Superior temporal gyrus (tissue), 1 donor: ENCODE measurements around the gene CCL24.
"Not testable (repeated sequence)": the region's sequence is repeated elsewhere in the genome, so short reads cannot be mapped to it uniquely, and the experiment has no call there.

Source experiments
- DNase-seq: peaks from one replicate; pipeline ENCODE4 v3.0.0-alpha.2; 2016; ENCODE audit errors: extremely low spot score

Gene CCL24, protein sequence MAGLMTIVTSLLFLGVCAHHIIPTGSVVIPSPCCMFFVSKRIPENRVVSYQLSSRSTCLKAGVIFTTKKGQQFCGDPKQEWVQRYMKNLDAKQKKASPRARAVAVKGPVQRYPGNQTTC

DNA sequence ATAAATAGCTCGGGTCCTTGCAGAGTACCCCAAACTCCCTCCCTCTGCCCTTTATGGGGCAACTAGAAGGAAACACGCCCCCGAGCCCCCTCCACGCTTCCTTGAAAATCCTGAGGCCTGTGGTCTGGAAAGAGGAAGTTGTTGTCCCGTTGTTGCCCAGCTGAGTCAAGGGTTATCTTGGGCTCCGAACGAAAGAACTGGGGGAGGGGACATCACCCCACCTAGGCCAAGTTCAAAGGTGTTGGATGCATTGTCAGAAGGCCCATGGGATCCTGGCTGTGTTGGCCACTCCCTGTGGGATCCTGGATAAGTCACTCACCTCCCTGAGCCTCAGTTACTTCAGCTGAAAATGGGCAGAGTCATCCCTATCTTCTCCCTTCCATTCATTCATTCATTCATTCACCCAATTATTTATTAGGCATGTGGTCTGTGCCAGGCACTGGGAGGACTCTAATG lies at the start of gene CCL24:
Gene CCL24, minus strand, starts transcription at position 26 of the 456 bp plus-strand sequence. CDS start 91 bp downstream, outside the sequence.
- DNase-seq = no peak

DNA sequence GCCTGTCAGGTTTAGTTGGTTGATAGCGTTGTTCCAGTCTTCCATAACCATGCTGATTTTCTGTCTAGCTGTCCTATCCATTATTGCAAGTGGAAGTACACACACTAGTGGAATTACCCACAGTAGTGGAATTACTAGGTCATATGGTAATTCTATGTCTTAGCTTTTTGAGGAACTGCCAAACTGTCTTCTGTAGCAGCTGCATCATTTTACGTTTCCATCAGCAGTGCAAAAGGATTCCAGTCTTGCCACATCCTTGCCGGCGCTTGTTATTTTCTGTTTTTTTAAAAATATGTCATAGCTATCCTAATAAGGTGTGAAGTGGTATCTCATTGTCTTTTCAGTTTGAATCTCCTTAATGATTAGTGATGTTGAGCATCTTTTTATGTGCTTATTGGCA lies 48.0 kb upstream of the CCL24 start:
- DNase-seq = no peak

DNA sequence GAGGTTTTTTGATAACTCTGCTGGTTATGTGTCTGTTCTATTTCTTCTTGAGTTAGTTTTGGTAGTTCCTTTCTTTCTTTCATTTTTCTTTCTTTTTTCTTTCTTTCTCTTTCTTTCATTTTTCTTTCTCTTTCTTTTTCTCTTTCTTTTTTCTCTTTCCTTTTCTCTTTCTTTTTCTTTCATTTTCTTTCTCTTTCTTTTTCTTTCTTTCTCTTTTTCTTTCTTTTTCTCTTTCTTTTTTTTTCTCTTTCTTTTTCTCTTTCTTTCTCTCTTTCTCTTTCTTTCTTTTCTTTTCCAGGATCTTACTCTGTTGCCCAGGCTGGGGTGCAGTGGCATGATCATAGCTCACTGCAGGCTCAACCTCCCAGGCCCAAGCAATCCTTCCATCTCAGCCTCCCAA lies 44.8 kb upstream of the CCL24 start:
- no peak for DNase-seq

DNA sequence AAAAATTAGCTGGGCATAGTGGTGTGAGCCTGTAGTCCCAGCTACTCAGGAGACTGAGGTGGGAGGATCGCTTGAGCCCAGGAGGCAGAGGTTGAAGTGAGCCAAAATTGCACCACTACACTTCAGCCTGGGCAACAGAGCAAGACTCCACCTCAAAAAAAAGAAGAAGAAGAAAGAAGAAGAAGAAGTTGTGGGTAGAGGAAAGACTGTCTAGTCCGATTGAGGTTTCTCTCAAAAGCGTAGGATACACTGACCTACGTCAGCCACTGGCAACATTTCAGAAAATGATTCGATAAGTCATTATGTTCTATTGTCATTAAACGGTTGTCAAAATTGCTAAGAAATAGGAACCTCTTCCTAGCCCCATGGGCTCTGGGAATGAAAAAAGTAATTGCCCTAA lies 42.9 kb upstream of the CCL24 start:
- DNase-seq = no peak

DNA sequence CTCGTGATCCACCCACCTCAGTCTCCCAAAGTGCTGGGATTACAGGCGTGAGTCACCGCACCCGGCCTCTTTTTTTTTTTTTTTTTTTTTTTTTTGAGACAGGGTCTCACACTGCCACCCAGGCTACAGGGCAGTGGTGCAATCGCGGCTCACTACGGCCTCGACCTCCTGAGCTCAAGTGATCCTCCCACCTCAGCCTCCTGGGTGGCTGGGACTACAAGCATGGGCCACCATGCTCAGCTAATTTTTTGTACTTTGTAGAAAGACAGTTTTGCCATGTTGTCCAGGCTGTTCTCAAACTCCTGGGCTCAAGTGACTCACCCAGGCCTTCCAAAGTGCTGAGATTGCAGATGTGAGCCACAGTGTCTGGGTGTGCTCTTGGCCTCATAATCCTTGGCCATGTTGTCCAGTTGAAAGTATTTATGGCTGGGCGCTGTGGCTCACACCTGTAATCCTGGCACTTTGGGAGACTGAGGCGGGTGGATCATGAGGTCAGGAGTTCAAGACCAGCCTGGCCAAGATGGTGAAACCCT lies 41.3 kb upstream of the CCL24 start:
- not testable (repeated sequence) for DNase-seq

DNA sequence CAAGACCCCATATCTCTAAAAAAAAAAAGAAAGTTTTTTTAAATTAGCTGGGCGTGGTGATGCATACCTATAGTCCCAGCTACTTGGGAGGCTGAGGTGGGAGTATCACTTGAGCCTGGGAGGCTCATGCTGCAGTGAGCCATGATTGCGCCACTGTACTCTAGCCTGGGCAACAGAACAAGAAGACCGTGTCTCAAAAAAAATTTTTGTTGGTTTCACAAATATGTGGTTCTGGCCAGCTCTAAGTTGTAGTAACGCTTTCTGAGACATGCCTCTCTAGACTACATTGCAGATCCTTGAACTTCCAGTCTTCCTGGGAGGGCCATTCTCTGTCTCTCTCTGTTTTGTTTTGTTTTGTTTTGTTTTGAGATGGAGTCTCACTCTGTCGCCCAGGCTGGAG lies 40.6 kb upstream of the CCL24 start:
- DNase-seq = no peak

DNA sequence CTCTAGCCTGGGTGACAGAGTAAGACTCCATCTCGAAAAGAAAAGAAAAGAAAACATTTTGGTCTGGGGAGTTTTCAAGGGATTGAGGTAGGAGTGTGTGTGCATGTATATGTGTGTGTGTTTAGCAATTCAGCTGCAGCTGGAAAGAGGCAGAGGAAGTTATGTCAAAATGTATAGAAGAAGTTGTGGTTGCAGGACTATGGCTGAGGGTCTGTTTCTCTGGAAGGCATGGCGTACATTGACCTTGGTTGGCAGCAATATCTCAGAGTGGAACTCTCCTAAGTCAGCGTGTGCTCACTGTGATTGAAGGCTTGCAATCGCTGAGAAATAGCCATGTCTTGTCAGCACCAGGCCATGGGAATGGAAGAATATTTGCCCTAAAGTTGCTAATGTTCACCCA lies 36.6 kb upstream of the CCL24 start:
- DNase-seq = no peak

DNA sequence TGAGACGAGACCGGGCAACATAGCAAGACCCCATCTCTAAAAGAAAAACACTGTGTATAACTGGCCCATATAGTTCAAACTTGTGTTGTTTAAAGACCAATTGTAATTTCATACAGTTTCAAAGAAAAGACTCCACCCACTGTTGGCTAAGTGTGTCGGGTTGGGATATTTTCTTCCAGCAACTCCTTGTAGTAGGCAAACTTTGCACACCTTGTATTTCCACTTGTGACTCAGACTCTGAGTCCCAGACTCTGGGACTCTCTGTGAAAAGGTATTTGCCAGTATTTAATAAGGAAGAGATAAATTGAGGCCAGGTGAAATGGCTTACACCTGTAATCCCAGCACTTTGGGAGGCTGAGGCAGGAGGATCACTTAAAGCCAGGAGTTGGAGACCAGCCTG lies 36.0 kb upstream of the CCL24 start:
- no peak for DNase-seq

DNA sequence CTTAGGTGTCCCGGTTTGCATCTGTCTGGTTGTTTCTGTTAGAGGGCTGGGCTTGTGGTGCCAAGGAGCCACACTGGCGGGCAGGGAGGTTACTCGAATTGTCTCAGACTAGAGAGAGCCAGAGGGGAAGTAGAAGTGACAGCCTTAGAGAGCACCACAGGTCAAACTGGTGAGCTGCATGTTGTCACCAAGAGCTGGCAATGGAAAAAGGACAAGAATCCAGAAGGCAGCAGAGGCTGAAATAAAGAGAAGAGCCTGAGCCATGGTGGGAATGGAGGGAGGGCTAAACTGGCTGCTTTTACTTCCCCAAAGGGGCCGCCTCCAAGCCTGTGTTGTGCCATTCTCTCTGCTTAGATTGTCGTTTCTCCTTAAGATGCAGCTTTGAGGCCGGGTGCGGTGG lies 34.1 kb upstream of the CCL24 start:
- DNase-seq = no peak

DNA sequence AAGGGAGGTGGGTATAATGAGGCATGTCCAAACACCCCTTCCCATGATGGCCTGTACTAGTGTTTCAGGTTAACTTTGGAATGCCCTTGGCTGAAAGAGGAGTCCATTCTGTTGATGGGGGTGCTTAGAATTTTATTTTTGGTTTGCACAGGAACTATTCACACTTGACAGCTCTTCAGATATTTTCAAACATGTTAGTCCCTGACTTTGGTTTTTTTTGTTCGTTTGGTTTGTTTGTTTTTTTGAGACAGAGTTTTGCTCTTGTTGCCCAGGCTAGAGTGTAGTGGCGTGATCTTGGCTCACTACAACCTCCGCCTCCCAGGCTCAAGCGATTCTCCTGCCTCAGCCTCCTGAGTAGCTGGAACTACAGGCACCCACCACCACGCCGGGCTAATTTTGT lies 31.5 kb upstream of the CCL24 start:
- DNase-seq = not testable (repeated sequence)

DNA sequence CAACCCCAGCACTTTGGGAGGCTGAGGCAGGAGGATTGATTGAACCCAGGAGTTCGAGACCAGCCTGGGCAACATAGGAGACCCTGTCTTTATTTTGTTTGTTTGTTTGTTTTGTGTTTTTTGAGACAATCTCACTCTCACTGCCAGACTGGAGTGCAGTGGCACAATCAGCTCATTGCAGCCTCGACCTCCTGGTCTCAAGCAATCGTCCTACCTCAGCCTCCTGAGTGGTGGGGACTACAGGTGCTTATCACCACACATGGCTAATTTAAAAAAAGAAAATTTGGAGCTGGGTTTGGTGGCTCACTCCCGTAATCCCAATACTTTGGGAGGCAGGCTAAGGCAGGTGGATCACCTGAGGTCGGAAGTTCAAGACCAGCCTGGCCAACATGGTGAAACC lies 30.6 kb upstream of the CCL24 start:
- no peak for DNase-seq

DNA sequence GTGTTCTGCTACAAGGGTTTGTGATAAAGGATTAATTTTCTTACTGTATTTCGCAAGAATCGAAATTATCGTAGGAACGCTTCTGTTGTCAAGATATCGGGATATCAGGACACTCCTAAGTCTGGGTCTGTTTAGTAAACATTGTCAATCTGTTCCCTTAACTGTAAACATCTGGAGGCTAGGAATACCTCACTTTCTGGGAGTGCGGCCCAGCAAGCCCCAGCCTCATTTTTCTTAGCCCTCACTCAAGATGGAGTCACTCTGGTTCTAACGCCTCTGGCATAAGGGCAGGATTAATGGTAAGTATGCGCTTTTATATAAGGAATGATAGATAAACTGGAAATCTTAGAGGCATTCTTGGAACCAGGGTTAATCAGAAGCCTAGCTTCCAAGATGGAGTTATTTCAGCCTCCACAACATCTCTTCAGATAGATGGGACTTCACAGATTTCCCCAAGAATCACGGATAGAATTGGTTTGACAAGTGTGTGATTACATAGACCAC lies 30.1 kb upstream of the CCL24 start:
- DNase-seq = no peak

DNA sequence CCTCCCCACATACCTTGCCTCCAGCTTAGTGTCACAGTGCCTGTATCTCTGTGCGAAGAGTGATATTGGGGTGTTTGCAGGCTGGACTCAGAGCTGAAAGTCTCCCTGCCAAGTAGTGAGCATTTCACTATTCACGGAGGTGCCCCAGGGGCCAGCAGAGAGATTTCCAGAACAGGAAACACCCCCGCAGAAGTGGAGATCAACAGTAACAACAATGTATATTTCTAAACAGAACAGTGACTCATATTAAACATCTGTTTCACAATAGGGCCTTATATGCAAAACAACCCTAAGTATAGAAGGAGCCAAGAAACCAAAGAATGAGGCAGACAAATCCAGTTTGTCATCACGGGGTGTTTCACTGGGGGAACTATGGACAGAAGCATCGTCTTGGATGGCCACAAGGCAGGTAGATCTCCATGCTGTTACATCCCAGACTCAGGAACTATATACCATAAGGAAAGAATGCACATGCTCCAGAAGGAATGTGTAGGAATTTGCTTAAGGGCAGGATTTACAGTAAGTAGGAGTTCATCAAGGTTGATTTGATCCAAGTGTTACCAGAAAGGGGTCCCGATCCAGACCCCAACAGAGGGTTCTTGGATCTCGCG lies 29.3 kb upstream of the CCL24 start:
- DNase-seq = peak; percentile 9

DNA sequence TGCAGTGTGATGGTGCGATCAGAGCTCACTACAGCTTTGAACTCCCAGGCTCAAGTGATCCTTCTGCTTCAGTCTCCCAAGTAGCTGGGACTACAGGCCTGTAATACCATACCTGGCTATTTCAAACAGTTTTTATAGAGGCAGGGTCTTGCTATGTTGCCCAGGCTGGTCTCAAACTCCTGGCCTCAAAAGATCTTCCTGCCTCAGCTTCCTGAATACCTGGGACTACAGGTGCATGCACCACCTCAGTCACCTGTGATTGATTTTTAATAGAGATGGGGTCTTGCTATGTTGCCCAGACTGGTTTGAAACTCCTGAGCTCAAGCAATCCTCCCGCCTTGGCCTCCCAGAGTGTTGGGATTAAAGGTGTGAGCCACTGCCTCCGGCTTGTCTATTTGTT lies 26.4 kb upstream of the CCL24 start:
- DNase-seq = no peak

DNA sequence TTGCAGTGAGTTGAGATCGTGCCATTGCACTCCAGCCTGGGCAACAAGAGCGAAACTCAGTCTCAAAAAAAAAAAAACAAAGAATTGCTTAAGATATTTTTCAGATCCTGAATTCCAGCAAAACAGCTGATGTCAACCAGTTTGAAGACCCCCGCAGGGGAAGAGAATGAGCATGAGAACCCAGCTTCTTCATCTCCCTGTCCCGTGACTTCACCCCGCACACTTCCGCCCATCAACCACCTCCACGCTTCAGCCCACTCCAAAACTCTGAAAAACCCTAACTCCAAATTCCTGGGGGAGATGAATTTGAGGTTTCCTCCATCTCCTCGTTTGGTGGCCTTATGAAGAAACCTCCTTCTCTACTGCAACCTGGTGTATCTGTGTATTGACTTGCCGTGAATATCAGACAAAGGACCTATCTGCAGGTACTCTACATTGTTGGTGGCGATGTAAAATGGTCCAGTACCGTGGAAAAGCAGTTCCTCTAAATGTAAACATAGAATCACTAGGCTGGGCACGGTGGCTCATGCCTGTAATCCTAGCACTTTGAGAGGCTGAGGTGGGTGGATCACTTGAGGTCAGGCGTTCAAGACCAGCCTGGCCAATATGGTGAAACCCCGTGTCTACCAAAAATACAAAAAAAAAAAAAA lies 24.8 kb upstream of the CCL24 start:
- not testable (repeated sequence) for DNase-seq

DNA sequence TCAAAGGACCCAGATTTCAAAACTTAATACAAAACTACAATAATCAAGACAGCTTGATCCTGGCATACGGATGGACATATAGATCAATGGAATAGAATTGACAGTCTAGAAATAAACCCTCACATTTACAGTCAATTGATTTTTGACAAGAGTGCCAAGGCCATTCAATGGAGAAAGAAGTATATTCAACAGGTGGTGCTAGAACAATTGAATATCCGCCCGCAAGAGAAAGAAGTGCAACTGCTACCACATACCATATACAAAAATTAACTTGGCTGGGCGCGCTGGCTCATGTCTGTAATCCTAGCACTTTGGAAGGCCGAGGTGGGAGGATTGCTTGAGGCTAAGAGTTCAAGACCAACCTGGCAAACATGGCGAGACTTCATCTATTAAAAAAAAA lies 23.2 kb upstream of the CCL24 start:
- DNase-seq = no peak

DNA sequence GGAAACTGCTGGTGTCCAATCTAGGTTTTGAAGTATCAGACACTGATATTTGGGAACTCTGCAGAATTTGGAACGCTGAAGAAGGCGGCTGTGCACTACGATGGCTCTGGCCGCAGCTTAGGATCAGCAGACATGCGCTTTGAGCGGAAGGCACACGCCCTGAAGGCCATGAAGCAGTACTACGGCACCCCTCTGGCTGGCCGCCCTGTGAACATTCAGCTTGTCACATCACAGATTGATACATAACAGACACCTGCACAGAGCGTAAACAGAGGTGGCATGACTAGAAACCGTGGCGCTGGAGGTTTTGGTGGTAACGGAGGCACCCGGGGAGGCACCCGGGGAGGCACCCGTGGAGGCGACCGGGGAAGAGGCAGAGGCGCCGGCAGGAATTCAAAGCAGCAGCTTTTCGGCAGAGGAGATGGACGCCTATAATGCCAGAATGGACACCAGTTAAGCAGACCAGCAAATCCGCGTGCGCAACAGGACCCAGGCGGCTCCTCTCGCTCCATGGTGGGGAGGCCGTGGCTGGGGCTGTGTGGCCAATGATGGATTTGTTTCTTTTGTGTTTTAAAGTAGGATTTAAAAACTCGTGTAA lies 22.2 kb upstream of the CCL24 start:
- DNase-seq = no peak

DNA sequence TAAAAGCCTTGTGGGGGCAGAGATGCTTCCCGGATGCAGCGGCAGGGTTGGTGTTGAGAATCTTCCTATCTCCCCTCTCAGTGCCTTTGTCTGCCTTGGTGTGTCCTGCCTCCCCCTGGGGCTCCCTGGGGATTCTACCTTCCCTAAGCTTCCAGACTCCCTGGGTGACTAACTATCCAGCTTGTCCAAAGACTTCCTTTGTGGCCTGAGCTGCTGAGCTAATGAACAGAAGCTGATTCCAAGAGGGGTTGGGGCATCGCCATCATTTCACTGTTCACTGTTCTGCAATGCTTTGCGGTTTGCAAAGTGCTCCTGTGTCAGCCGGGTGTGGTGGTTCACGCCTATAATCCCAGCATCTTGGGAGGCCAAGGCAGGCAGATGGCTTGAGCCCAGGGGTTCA lies 20.1 kb upstream of the CCL24 start:
- not testable (repeated sequence) for DNase-seq

DNA sequence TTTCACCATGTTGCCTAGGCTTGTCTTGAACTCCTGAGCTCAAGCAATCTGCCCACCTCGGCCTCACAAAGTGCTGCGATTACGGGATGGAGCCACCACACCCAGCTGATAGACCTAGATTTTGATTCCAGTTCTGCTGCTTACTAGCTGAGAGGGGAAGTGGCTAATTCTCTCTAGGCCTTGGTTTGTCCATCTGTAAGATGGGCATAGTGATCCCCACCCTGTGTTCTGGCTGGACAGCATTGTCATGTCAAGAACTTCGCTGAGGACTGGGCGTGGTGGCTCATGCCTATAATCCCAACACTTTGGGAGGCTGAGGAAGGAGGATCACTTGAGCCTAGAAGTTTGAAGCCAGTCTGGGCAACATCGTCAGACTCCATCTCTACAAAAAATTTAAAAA lies 17.4 kb upstream of the CCL24 start:
- DNase-seq = no peak

DNA sequence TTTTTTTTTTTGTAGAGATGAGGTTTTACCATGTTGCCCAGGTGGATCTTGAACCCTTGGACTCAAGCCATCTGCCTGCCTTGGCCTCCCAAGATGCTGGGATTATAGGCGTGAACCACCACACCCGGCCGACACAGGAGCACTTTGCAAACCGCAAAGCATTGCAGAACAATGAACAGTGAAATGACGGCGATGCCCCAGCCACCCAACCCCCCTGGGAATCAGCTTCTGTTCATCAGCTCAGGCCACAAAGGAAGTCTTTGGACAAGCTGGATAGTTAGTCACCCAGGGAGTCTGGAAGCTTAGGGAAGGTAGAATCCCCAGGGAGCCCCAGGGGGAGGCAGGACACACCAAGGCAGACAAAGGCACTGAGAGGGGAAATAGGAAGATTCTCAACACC lies 16.1 kb upstream of the CCL24 start:
- DNase-seq = not testable (repeated sequence)

DNA sequence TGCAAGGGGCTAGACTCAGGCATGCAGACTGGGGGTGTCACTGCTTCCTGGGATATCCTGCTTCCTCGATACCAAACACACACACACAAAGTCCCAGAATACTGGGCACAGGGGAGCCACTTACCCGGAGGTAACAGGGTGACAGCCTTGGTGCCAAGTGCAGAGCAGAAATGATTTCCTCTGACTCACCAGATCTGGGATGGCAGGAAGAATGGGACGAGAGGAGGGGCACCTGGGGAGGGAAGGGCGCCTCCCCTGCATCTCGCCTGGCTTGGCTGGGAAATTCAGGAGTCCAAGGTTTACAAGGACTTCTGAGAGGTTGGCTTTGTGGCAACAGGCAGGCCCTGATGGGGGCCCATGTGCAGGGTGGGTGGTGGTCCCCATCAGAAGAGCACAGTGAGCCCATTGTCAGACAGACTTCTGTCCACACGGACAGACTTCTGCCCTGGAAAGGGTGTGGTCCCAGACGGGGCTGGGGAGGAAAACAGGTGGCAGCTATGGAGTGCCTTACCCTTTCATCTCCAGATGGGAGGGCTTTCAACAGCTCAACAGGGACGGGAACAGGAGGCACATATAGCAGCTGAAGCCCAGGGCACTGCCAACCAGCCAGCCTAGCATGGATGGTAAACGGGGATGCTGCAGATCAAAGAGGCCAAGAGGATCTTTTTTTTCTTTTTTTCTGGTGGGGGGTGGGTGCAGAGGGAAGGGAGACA lies 9.7 kb upstream of the CCL24 start:
- no peak for DNase-seq

DNA sequence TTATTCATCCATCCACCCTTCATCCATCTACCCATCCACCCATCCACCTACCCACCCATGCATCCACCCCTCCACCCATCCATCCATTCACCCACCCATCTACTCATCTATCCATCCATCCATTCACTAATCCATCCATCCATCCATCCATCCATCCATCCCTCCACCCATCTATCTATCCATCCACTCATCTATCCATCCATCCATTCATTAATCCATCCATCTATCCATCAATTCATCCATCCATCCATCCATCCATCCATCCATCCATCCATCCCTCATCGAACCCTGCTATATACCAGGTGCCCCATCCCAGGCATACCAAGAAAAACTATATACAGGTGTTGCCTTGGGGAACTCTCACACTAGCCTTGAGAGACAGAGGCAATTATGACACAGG lies 7.1 kb upstream of the CCL24 start:
- no peak for DNase-seq
